Endothelial cell (in vitro differentiated cells): ENCODE data around the gene NEURL4. TPM values are rescaled to one million over a fixed set of nuclear protein-coding genes. Genes with fewer than 3 reads are reported as not detected.

Source experiments
- DNase-seq: peaks from one replicate; pipeline ENCODE4 v3.0.0; 2021; ENCODE audit warnings: low spot score
- H3K27ac Mint-ChIP-seq: one replicate; pipeline ENCODE4 v1.8.0; 2021; ENCODE audit warnings: mixed read lengths, inconsistent platforms; ENCODE audit not compliant: unreplicated experiment
- H3K27me3 Mint-ChIP-seq: one replicate; pipeline ENCODE4 v1.8.0; 2021; ENCODE audit warnings: mild to moderate bottlenecking, moderate library complexity, mixed read lengths, inconsistent platforms; ENCODE audit not compliant: unreplicated experiment
- H3K36me3 Mint-ChIP-seq: one replicate; pipeline ENCODE4 v1.8.0; 2021; ENCODE audit warnings: mild to moderate bottlenecking, low read depth, mixed read lengths, inconsistent platforms; ENCODE audit not compliant: unreplicated experiment
- H3K4me1 Mint-ChIP-seq: one replicate; pipeline ENCODE4 v1.8.0; 2021; ENCODE audit warnings: mild to moderate bottlenecking, mixed read lengths, inconsistent platforms; ENCODE audit not compliant: unreplicated experiment
- H3K4me3 Mint-ChIP-seq: one replicate; pipeline ENCODE4 v1.8.0; 2021; ENCODE audit warnings: mild to moderate bottlenecking, mixed read lengths, inconsistent platforms; ENCODE audit not compliant: unreplicated experiment
- H3K9me3 Mint-ChIP-seq: one replicate; pipeline ENCODE4 v1.8.0; 2021; ENCODE audit warnings: mixed read lengths, inconsistent platforms; ENCODE audit not compliant: unreplicated experiment
- CTCF ChIP-seq: fragments of 200-600 bp; sonication (generic); IDR thresholded peaks from one replicate; pipeline ENCODE4 v1.5.0; 2021; ENCODE audit warnings: antibody characterized with exemption; ENCODE audit not compliant: unreplicated experiment
- total RNA-seq: library from RNA; stranded (reverse); fragmentation: NEBNext Ultra II Directional; extraction: Animal tissue kit (Norgen Biotek cat#: 25700); gene quantifications from one replicate; pipeline ENCODE4 v1.2.1, GENCODE V29; 2021; ENCODE audit not compliant: unreplicated experiment

NEURL4 gene
- total RNA-seq, 1 donor from 2014 or later, result 55.7 TPM

GRCh38 chr17:7348478-7349242 lies 19.5 kb upstream of the NEURL4 start:
- no peak for DNase-seq
- peak overlapping the region; percentile 47 for H3K4me3 Mint-ChIP-seq
- no peaks in the 10 kb centered on the region for H3K36me3 Mint-ChIP-seq
- TF ChIP-seq CTCF, result no peak
- no peak overlapping the region for H3K27ac Mint-ChIP-seq
- peaks cover 10% of the 10 kb centered on the region for H3K4me1 Mint-ChIP-seq
- no peaks in the 10 kb centered on the region for H3K9me3 Mint-ChIP-seq
- H3K27me3 Mint-ChIP-seq, result peaks cover 12% of the 10 kb centered on the region

- no peak for DNase-seq
- H3K36me3 Mint-ChIP-seq, result no peaks in the 10 kb centered on the region
- peaks cover 10% of the 10 kb centered on the region for H3K27me3 Mint-ChIP-seq
- peaks cover 10% of the 10 kb centered on the region for H3K4me1 Mint-ChIP-seq
- TF ChIP-seq CTCF, result no peak
- H3K9me3 Mint-ChIP-seq, result no peaks in the 10 kb centered on the region
- no peak overlapping the region for H3K4me3 Mint-ChIP-seq
- no peak overlapping the region for H3K27ac Mint-ChIP-seq
These were observed 18.7 kb upstream of the NEURL4 start for GRCh38 chr17:7347630-7348477.

GRCh38 chr17:7346761-7347614 lies 17.9 kb upstream of the NEURL4 start:
- Mint-ChIP-seq H3K27ac (no peak overlapping the region), H3K4me3 (no peak overlapping the region), H3K9me3 (no peaks in the 10 kb centered on the region), H3K27me3 (peaks cover 5% of the 10 kb centered on the region), H3K4me1 (peaks cover 4% of the 10 kb centered on the region), H3K36me3 (no peaks in the 10 kb centered on the region)
- no peak for DNase-seq
- no peak for TF ChIP-seq CTCF

GRCh38 chr17:7343250-7343649 lies 14.1 kb upstream of the NEURL4 start:
- H3K27ac Mint-ChIP-seq, result no peak overlapping the region

More at GRCh38 chr17:7343250-7343649, 14.1 kb upstream of the NEURL4 start:
- DNase-seq, result no peak
- H3K4me1 Mint-ChIP-seq, result no peaks in the 10 kb centered on the region
- no peaks in the 10 kb centered on the region for H3K9me3 Mint-ChIP-seq
- H3K36me3 Mint-ChIP-seq, result no peaks in the 10 kb centered on the region
- no peak overlapping the region for H3K4me3 Mint-ChIP-seq
- H3K27me3 Mint-ChIP-seq, result no peaks in the 10 kb centered on the region
- no peak for TF ChIP-seq CTCF
